WTC11 (cell line): ENCODE data around the gene MMP24.

ENCODE experiments used
- ETV6 ChIP-seq: sonication (generic); formaldehyde crosslinking; IDR thresholded peaks from 2 replicates; pipeline ENCODE4 v1.8.1; 2022; ENCODE audit warnings: mild to moderate bottlenecking, missing genetic modification reagents
- ZBTB43 ChIP-seq: sonication (generic); formaldehyde crosslinking; IDR thresholded peaks from 2 replicates; pipeline ENCODE4 v1.8.1; 2023; ENCODE audit warnings: mild to moderate bottlenecking, missing genetic modification reagents

- TF ChIP-seq ETV6 (CRISPR knock-in tag) (no peak), ZBTB43 (CRISPR knock-in tag) (no peak)
These were observed 968 bp upstream of the MMP24 start for GRCh38 chr20:35225319-35226125.
